Measurements from ENCODE around the gene KRTAP10-5.
"Not testable (repeated sequence)": the region's sequence is repeated elsewhere in the genome, so short reads cannot be mapped to it uniquely, and the experiment has no call there.

The KRTAP10-5 gene

DNA sequence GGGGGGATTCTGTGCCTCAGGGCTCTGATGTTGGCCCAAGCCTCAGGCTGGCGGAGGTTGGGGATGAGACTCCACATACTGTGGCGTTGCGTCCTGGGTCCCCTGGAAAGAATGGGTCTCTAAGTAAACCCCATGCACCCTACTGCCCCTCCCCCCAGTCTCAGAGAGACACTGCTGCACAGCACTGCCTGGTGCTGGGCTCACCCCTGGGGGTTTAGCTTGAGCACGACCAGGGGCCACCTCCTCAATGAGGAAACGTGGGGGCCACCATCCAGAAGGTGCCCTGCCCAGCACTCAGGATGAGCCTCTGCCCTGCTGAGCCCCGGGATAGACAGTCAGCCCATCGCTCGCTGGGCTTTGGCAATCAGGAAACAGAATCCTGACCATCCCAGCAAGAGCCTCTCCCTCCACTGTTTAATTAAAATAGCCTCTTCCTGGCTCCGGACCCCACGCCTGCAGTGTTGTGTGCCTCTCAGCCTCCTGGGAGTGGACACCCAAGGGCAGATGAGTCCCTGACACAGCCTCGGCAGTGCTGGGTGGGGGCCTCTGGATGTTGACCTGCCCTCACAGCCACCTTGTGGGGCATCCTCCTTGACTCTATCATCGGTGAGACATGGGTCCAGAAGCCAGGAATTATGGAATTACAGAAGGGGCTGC is 10.4 kb downstream of the KRTAP10-5 start:
- DNase-seq = no peak

DNA sequence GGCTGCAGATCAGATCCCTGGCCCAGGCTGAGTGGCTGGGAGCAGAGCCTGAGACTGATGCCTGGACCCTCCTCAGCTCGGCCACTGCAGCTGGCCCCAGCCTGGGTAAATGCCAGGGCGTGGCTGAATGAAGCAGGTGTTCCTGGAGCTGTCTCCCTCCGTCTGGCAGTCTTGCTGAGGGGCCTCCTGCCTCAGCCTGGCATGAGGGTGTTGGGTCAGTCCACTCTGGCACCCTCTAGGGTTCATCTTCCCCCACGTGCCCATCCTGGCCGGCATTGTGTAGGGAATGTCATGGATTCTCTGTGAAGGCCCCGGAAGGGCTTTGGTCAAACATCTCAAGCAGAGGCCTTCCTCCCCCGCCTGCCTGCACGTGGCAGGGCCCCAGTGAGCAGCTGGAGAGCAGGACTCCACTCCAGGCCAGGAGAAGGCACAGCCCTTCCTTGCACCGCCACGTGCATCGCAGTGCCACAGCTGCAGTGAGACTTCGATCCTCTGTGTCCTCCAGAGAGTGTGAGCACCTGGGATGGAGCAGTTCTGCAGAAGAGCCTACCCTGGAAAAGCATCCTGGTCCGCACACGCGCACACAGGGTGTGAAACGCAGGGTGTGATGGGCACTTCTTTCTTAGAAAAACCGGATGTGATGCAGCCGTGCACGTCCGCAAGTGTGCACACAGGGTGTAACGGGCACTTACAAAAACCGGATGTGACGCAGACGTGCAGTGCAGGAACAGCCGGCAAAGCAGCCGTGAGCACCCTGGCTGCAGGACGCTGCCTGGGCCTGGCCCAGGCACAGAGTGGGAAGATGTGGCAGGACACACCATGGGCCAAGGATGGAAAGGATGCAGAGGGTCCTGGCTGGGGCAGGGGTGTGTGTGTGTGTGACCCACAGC is 11.5 kb downstream of the KRTAP10-5 start:
- DNase-seq = no peak

DNA sequence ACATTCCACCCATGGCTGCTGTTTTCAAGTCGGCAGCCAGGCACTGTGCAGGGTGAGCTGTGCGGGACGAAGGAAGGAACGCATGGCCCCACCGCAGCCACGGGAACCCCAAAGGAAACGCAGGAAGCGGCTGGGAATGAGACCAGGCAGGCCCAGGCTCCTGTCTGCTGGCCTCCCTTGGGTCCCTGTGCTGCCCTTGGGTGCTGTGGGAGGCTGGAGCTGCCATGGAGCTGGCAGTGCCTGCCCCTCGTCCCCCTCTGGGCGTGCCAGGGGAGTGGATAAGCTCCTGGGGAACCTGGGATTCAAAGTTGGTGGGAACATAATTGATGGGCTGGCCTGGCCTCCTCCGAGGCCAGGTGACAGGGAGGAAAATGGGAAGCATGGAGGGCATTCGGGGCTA is 12.1 kb downstream of the KRTAP10-5 start:
- no peak for DNase-seq

DNA sequence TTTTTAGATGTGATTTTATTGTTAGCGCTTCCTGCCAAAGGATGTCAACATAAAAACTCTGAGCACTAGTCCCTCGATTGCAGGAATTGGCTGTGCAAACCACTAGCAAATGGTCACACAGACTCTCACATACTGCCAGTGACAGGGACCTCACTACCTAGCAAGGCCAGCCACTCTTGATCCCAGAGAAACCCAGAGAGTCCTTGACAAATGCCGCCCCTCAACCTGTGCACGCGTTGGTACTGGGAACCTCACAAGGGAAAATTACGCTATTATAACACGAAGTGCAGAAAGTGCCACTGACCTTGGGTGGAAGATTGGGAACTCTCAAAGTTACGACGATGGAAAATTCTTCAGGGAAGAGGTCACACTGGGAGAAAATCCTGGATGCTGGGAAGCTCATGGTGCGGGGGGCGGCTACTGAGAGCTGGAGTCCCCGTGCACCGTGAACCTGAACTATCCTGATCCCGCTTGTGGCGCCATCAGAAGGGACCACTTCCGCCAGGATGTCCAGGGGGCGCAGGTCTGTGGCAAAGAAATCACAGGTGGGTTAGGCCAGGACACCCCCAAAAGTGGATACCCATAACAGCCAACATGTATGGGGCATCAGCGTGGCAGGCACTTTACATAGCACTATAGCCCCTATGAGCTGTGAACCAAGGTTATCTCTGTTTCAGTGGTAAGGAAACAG is 12.8 kb downstream of the KRTAP10-5 start:
- no peak for DNase-seq

DNA sequence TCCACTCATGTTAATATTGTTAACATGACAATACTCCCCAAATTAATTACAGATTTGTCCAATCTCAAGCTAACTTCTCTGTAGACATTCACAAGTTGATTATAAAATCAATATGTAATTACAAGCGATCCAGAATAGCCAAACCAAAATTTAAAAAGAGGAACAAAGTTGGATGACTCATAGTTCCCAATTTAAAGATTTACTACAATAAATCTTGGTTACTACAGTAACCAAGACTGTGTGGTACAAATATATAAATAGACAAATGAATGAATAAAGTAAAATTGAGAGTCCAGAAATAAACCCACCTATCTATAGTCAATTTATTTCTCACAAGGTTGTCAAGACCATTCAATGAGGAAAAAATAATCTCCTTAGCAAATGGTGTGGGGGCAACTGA is 14.0 kb downstream of the KRTAP10-5 start:
- DNase-seq = no peak

DNA sequence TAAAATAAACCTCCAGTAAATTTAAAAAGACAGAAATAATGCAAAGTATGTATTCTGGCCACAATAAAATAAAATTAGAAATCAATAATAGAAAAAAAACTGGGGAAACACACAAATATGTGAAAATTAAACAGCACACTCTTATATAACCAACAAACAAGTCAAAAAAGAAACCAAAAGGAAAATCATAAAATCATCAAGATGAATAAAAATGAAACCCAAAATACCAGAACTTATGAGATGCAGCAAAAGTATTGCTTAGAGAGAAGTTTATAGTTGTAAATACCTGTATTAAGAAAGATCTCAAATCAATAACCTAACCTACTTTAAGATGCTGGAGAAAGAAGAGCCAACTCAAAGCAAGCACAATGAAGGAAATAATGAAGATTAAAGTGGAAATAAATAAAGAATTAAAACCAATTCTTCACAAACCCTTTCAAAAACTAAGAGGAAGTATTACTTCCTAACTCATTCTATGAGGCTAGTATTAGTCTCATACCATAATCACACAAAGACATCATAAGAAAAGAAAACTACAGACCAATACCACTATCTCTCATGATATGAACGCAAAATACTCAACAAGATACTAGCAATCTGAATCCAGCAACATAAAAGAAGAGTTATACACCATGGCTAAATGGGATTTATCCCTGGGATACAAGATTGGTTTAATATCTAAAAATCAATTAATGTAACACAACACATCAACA is 15.4 kb downstream of the KRTAP10-5 start:
- DNase-seq = no peak

DNA sequence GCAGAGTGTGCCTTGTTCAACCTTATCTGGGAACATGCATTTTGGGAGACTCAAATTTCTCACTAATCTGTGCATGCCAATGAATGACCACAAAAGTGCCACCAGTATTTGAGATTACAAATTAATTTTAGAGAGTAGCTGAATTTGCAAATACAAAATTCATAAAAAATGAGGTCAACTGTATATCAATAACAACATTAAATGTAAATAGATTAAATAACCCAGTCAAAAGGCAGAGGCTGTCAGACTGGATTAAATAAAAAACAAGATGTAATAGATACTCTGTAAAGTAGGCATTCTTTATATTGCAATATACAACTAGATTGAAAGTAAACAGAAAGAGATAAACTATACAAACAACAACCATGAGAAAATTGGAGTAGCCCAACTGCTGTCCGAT is 16.3 kb downstream of the KRTAP10-5 start:
- no peak for DNase-seq

DNA sequence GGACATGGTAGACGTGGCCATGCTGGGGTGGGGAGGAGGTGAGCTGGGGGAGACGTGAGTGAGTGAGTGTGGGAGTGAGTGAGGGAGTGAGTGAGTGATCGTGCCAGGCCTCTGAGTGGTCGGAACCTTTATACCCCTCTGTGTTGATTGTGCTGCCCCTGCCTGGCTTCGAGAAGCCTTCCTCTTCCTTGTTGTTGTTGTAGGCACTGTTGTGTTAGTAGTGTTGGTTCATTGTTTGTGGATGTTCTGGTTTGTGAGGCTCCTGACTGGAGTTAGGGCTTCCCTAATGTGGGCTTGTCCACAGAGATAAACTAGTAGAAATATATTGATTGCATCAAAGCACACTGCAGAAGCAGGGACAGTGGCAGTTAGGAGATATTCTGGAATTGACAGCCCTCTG is 21.7 kb downstream of the KRTAP10-5 start, which contains the start of gene KRTAP10-3:
TSS of gene KRTAP10-3 (minus strand) at position 101 of the 400 bp plus-strand sequence. CDS start at position 21, 80 bp downstream.
- no peak for DNase-seq

DNA sequence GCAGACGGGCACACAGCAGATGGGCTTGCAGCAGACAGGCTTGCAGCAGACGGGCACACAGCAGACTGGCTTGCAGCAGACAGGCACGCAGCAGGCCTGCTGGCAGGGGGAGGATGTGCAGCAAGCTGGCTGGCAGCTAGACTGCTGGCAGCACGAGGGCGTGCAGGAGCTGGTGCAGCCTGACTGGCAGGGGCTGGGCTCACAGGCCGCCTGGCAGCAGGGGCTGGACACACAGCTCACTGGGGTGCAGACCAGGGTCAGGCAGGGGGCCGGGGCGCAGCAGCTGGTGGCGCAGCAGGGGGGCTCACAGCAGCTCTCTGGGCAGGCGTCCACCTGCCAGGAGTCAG is 22.1 kb downstream of the KRTAP10-5 start:
- DNase-seq = not testable (repeated sequence)

DNA sequence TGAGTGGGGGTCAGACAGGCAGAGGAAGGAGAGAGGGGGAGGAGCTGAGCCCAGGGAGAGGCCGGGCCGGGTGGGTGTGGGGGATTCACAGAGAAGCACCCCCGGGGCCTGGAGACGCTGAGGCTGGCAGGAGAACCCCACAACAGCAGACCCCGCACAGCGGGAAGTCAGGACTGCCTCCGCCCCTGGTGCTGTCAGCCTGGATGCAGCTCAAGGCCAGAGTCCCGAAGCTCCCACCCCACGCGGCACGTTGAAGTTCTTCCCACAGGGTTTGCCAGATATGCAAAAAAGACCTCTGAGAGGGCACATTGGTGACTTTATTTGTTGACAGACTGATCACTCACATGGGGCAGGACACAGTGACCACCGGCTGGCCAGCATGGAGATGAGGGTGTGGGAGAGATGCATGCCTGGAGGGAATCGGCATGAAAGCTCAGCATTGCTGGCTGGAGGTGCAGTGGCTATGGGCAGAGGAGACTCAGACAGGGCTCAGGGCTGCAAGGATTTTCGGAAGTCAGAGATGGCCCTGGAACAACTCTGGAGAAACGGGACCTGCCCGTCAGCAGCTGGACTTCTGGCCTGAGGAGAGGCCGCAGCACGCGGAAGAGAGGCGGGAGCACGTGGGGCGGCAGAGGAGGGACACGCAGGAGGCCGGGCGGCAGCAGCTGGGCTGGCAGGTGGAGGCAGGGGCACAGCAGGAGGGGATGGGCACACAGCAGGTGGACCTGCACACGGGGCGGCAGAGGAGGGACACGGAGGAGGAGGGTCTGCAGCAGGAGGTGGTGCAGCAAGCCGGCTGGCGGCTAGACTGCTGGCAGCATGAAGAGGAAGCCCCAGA is 22.7 kb downstream of the KRTAP10-5 start:
- DNase-seq = no peak

DNA sequence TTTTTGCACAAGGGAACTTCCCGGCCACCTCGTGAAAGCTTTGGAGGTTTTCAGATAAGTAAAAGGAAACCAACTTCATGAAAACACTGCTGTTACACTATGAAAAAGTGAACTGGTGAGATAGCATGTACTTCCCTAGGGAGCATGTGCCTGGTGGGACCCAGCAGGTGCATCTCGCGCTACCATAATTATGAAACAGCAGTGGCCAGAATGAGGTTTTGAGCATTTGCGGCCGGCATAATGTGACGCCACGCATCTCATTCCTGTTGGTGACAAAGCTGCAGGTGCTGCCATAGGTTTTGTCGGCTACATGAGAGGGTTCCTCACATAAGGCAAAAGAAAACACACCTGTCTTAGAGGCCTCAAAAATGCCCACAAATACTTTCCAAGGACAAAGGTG is 23.5 kb downstream of the KRTAP10-5 start:
- peak; percentile 69 for DNase-seq

DNA sequence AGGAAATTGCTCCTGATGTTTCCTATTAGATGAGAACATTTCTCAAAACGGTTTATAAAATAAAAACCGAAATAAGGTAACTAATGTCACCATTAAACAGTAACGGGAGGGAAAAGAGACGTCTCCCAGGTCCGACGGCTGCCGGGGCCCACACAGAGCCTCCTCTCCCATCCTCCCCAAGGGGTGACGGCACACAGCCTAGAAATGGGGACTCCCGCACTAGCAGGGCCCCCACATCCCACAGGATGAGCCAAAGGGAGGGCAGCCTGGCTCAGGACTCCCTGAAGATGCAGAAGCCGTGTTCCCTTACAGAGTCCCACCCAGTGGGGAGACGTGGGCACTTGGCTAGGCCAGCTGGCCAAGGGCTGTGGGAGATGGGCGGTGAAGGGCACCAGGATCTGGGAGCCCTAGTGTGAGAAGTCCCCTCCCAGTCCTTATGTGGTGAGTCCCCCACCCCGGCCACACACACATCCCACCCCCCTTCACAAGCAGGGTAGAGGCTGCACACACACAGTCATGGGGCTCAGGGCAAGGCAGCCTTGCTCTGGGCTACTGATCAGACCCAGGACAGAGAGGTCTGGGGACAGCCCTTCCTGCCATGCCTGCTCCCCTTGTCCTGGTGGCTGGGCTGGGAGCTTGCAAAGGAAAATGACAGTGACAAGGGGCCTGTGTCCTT is 25.1 kb downstream of the KRTAP10-5 start:
- no peak for DNase-seq

DNA sequence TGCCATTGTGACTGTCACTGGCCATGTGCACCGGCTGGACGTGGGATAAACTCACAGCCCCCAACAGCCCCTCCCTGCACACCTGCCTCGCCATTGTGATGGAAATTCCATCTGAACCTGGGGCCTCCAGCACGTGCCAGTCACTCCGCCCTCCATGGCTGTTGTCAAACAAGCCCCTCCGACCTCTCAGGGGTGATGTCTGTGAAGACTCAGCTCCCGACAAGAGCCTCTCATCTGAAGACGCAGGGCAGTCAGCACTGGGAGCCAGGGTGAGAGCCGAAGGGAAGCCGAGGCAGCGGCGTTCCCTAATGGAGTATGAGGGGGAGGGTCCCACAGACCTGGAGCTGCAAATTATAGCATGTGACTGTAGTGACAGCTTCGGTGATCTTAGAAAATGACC is 27.7 kb downstream of the KRTAP10-5 start:
- DNase-seq = no peak

DNA sequence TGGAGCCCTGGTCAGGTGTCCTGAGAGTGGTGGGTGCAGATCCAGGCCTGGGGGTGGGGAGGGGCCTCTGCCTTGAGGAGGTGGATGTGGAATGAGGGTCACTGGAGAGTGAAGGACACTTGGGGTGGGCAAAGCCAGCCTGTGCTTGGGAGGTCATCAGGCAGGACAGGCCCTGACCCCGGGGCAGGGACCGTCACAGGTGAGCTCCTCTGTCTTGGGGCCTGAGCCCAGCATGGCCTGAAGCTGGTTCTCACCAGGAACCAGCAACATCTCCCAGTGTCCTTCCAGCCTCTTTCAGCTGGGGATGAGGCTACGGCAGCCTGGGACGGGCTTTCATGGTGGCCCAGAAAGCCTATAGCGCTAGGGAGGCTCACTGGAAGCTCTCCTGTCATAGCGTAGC is 28.3 kb downstream of the KRTAP10-5 start:
- DNase-seq = no peak

DNA sequence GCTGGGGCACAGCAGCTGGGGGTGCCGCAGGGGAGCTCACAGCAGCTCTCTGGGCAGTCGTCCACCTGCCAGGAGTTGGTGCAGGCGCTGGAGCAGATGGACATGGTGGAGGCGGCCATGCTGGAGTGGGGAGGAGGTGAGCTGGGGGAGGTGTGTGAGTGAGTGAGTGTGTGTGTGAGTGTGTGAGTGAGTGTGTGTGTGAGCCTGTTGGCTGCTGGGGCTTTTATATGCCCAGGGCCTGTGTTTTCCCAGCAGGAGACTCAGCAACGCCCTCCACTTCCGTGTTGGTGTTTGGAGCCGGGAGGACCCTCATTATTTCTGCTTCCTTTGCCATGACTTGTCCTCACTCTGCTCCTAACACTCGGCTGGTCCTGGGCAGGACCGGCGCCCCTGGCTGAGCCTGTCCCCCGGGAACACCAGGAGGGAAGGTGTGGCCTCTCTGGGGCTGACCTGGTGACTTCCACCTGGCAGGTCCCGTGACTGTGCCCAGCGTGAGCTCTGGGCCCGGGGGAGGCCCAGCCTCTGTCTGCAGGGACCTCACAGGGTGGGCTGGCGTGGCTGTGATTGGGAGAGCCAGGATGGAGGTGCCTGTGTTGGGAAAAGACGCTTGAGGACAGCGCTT is 29.0 kb downstream of the KRTAP10-5 start, which contains the start of gene KRTAP10-2:
TSS of gene KRTAP10-2 (minus strand) at position 166 of the 622 bp plus-strand sequence. CDS start at position 119, 47 bp downstream.
- DNase-seq = no peak

DNA sequence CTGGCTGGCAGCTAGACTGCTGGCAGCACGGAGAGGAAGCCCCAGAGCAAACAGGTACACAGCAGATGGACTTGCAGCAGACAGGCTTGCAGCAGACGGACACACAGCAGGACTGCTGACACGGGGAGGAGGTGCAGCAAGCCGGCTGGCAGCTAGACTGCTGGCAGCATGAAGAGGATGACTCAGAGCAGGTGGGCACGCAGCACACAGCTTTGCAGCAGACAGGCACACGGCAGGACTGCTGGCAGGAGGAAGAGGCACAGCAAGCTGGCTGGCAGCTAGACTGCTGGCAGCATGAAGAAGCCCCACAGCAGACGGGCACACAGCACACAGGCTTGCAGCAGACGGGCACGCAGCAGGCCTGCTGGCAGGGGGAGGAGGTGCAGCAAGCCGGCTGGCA is 29.6 kb downstream of the KRTAP10-5 start:
- no peak for DNase-seq

DNA sequence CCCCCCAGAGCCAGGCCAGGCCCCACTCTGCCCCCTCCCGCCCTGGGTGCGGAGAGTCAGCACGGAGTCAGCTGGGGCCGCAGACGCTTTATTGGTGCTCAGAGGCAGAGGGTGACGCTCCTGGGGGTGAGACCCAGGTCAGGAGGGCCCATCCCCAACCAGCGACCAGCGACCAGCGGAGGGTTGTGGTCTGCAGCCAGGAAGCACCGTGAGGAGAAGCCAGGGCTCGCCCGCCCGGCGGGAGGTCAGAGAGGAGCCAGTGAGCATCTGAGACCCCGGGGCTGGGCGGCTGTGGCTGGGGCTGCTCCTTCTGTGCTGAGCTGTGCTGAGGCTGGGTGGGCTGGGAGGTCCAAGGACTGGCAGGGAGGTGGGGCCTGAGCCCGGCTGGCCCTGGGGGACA is 30.1 kb downstream of the KRTAP10-5 start:
- not testable (repeated sequence) for DNase-seq

DNA sequence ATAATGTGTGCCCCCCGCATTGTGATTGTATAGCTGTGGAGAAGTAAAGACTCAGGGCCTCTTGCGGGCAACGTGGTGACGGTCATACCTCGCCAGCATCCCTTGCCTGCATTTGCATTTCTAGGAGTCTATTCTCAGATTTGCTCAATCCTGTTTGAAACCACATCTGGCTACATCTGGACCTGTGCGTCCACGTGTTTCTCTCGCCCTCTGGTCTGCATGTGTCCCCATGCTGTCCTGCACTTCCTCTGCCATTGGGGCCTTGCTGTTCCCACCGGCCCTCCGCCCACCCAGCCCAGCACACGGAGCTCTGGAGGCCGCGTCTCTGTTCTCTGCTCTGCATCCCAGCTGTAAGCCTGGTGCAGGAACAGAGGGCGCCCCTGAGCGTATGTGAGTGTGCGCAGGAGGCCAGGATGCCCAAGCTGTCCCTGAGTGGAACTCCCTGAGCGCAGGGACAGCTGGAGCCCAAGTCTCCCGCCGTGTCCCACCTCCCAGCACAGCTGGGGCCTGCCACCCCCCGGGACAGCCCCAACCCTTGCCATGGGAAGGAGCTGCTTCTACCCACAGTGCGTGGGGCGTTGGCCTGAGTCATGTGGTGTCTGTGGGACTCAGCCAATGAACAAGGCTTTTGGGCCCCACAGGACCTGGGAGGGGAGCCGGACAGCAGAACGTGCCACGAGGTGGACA is 30.7 kb downstream of the KRTAP10-5 start:
- no peak for DNase-seq

DNA sequence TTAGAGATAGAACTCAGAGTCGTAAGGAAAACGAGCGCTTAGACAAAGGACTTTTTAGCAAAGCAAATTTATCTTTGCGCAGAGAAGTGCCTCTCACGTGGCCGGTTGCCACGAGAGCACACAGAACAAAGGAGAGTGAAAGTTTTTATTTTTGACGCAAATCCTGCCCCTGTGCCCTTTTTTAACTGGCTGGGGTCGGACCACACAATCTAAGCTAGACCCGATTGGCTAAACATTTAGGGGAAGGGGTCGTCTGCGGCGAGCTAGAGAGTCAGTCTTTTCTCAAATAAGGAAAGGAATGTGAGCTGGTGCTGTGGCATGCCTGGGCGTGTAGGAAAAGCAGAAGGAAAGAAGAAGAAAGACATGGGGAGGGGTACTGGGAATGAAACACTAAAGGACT is 31.5 kb downstream of the KRTAP10-5 start:
- DNase-seq = no peak

DNA sequence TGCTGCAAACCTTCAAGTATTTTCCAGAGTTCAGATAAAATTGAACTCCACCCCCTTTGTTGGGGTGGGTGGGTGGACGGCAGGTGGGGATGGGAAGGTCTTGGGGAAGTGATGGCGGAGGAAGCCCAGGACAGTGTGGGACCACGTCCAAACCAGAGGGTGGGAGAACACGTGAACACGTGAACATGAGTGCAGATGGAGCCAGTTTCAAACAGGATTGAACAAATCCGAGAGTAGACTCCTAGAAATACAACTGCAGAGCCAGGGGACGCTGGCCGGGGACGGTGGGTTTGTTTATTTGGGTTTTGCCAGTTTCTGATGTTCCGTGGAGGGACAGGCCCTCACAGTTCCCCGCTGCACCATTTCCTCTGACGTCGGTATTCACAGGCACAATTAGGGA is 32.0 kb downstream of the KRTAP10-5 start:
- no peak for DNase-seq

Measured in NCI-H2107 (cell line).